Upper lobe of right lung (tissue), 1 donor: ENCODE data around the gene ARF1. TPM values are rescaled to one million over a fixed set of nuclear protein-coding genes. Genes with fewer than 3 reads are reported as not detected.
A peak's percentile ranks its signal among the peaks of the same experiment; 100 is the strongest.

Experiments
- ATAC-seq: fragments of 200-7000 bp; cut with Tn5 transposase; one replicate; pipeline ENCODE4 v1.9.1; 2020; ENCODE audit warnings: mild to moderate bottlenecking, moderate library complexity
- DNase-seq: peaks from one replicate; pipeline ENCODE4 v3.0.0-alpha.2; 2020
- H3K27ac ChIP-seq: fragments of 200-600 bp; one replicate; pipeline ENCODE4 v1.8.0; 2022
- H3K27me3 ChIP-seq: fragments of 200-600 bp; one replicate; pipeline ENCODE4 v1.8.0; 2022; ENCODE audit warnings: mild to moderate bottlenecking
- H3K36me3 ChIP-seq: fragments of 200-600 bp; one replicate; pipeline ENCODE4 v1.8.0; 2022
- H3K4me1 ChIP-seq: fragments of 200-600 bp; one replicate; pipeline ENCODE4 v1.8.0; 2022
- H3K4me3 ChIP-seq: fragments of 200-600 bp; one replicate; pipeline ENCODE4 v1.8.0; 2022; ENCODE audit warnings: mild to moderate bottlenecking
- H3K9me3 ChIP-seq: fragments of 200-600 bp; one replicate; pipeline ENCODE4 v1.8.0; 2022
- intact Hi-C: fragments of 100-400 bp; cut with DNase I; formaldehyde crosslinking; loops from one replicate; pipeline ENCODE4 v1.11.0; 2022
- total RNA-seq: library from RNA; stranded (reverse); fragmentation: NEBNext Ultra II Directional; extraction: Animal tissue kit (Norgen Biotek cat#: 25700); gene quantifications from one replicate; pipeline ENCODE4 v1.2.1, GENCODE V29; 2021
- TF ChIP-seq, protein P1 (sequence below): fragments of 200-600 bp; IDR thresholded peaks from one replicate; pipeline ENCODE4 v1.8.0; 2022; ENCODE audit warnings: antibody characterized with exemption
- donor health status: DM: no; HTN: yes; CAD: no; lungs with severe emphysema.

ARF1 gene
- total RNA-seq, 1 donor from 2014 or later, result 397 TPM

DNA sequence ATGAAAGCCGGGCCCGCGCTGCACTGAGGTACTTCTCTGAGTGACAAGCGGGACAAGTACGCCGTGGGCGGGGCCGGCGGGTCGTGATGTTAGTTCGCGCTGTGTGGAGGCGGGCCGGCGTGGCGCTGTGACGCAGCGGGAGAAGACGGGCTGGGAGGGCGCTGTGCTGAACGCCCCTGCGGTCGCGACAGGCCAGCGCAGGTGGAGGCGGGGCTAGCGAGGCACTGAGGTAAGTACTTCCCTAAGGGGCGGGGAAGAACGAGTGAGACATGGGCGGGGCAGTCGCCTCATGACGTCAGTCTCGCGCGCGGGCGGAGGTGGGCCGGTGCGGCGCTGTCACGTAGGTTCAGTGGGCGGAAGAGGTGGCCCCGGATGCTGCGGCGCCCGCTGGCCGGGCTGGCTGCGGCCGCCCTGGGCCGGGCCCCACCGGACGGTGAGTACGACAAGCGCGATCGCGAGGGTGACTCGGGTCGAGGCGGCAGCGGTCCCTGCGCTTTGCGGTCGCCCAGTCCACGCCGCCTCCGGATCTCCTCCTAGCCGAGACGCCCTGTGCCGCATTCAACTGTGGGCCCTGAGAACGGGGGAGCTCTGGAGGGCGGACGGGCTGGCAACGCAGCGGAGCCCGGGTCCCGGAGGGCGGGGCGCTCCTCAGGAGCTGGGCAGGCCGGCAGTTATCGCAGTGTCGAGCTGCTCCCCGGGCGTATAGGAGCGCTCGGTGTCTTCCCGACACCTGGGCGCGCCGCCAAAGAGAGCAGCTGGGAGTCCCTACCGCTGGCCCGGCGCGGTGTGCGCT is 57.6 kb downstream of the ARF1 start, which contains the start of gene GUK1:
Gene GUK1 (plus strand): TSS at position 349 of the 793 bp plus-strand sequence. CDS start 24 bp downstream, at position 373.
- H3K36me3 ChIP-seq, result no peaks in the 10 kb centered on the region
- peak; percentile 100 for DNase-seq
- intact Hi-C loops, result no loop called here
- TF ChIP-seq, protein P1, sequence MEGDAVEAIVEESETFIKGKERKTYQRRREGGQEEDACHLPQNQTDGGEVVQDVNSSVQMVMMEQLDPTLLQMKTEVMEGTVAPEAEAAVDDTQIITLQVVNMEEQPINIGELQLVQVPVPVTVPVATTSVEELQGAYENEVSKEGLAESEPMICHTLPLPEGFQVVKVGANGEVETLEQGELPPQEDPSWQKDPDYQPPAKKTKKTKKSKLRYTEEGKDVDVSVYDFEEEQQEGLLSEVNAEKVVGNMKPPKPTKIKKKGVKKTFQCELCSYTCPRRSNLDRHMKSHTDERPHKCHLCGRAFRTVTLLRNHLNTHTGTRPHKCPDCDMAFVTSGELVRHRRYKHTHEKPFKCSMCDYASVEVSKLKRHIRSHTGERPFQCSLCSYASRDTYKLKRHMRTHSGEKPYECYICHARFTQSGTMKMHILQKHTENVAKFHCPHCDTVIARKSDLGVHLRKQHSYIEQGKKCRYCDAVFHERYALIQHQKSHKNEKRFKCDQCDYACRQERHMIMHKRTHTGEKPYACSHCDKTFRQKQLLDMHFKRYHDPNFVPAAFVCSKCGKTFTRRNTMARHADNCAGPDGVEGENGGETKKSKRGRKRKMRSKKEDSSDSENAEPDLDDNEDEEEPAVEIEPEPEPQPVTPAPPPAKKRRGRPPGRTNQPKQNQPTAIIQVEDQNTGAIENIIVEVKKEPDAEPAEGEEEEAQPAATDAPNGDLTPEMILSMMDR, result peak; percentile 49
- H3K27me3 ChIP-seq, result no peaks in the 10 kb centered on the region
- peaks cover 35% of the 10 kb centered on the region for H3K4me1 ChIP-seq
- H3K27ac ChIP-seq, result peak within 1 kb of the TSS; percentile 96
- H3K9me3 ChIP-seq, result no peaks in the 10 kb centered on the region
- peak within 1 kb of the TSS; percentile 97 for H3K4me3 ChIP-seq
- ATAC-seq, result peak; percentile 95

GRCh38 chr1:228140724-228141225 is 58.3 kb downstream of the ARF1 start:
- H3K4me1 ChIP-seq, result peaks cover 35% of the 10 kb centered on the region
- peaks cover 3% of the 10 kb centered on the region for H3K36me3 ChIP-seq
- no peak for DNase-seq
- TF ChIP-seq, protein P1, result no peak
- peak overlapping the region; percentile 97 for H3K4me3 ChIP-seq
- intact Hi-C loops, result no loop called here
- ATAC-seq, result no peak
- H3K27me3 ChIP-seq, result no peaks in the 10 kb centered on the region
- no peaks in the 10 kb centered on the region for H3K9me3 ChIP-seq
- peak overlapping the region; percentile 96 for H3K27ac ChIP-seq

DNA sequence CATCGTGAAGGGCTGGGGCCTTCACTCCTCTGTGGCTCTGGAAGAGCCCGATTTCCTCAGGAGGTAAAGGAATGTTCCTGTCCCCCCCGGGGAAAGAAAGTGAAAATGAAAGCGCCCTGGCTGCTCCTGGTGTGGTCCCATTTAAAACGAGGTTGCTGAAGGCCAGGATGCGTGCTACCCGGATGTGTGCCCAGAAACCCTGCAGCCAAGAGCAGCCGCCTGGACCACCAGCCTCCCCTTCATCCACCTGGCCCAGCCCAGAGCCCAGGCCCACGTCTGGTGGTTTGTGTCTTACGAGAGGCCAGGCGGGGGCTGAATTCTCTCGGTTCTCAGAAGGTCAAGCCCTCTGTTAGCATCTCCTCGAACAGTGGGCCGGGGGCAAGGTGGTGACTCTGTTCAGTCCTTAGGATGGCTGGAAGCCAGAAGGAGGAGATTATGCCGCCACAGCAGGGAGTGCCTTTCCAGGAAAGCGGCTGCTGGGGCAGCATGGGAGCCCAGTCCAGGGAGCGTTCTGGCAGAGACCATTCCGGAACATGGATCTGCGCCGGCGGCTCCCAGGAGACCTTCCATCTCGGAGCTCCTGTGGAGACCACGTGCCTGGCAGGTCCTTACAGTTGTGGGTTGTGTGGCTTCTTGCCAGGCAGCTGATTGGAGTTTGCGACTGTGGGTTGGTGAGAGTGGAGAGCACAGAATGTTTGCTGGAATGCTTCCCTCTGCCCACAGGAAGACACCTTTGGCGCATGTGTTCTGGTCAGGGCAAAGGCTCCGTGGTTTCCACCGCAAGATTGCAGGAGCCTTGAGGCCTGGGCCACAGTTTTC is 58.9 kb downstream of the ARF1 start:
- no peak for ATAC-seq
- H3K27ac ChIP-seq, result peak overlapping the region; percentile 96
- H3K4me3 ChIP-seq, result peak overlapping the region; percentile 97
- peak; percentile 69 for DNase-seq
- intact Hi-C loops, result no loop called here
- no peaks in the 10 kb centered on the region for H3K9me3 ChIP-seq
- TF ChIP-seq, protein P1, result no peak
- peaks cover 35% of the 10 kb centered on the region for H3K4me1 ChIP-seq
- H3K27me3 ChIP-seq, result no peaks in the 10 kb centered on the region
- H3K36me3 ChIP-seq, result peaks cover 8% of the 10 kb centered on the region

GRCh38 chr1:228142155-228142691 is 59.7 kb downstream of the ARF1 start:
- peaks cover 35% of the 10 kb centered on the region for H3K4me1 ChIP-seq
- no peak for ATAC-seq
- H3K27ac ChIP-seq, result peak overlapping the region; percentile 96
- intact Hi-C loops, result no loop called here
- no peak for DNase-seq
- no peaks in the 10 kb centered on the region for H3K27me3 ChIP-seq
- TF ChIP-seq, protein P1, result no peak
- peaks cover 16% of the 10 kb centered on the region for H3K36me3 ChIP-seq
- H3K9me3 ChIP-seq, result no peaks in the 10 kb centered on the region
- H3K4me3 ChIP-seq, result peak overlapping the region; percentile 97

DNA sequence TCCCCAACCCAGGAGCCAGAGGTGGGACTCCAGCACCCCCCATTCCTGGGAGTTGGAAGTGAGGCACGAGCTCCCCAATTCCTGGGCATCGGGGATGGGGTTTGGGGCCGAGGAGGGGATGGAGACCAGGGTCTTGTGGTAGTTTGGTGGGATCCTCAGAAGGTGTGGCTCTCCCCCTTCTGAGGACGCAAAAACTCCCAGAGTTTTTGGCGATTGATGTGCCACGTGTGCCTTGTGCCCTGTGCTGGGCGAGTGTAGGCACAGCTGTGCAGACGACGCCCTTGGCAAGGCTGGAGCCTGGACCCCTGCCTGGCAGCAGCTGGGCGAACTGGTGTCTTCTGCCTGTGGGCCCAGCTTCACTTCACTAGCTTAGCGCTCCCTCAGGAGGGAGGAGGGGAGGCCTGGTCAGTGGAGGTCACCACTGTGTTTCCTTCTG is 60.2 kb downstream of the ARF1 start:
- DNase-seq (no peak), ATAC-seq (no peak)
- Histone ChIP-seq H3K4me3 (peak overlapping the region; percentile 97), H3K9me3 (no peaks in the 10 kb centered on the region), H3K4me1 (peaks cover 35% of the 10 kb centered on the region), H3K27ac (peak overlapping the region; percentile 96), H3K36me3 (peaks cover 21% of the 10 kb centered on the region), H3K27me3 (no peaks in the 10 kb centered on the region)
- TF ChIP-seq, protein P1, result no peak
- intact Hi-C loops, result no loop called here
